Endothelial cell (in vitro differentiated cells): ENCODE measurements around the gene APOL5. TPM values are rescaled to one million over a fixed set of nuclear protein-coding genes. Genes with fewer than 3 reads are reported as not detected.

Experiments
- DNase-seq: peaks from one replicate; pipeline ENCODE4 v3.0.0; 2021; ENCODE audit warnings: low spot score
- H3K27ac Mint-ChIP-seq: one replicate; pipeline ENCODE4 v1.8.0; 2021; ENCODE audit warnings: mixed read lengths, inconsistent platforms; ENCODE audit not compliant: unreplicated experiment
- H3K27me3 Mint-ChIP-seq: one replicate; pipeline ENCODE4 v1.8.0; 2021; ENCODE audit warnings: mild to moderate bottlenecking, moderate library complexity, mixed read lengths, inconsistent platforms; ENCODE audit not compliant: unreplicated experiment
- H3K36me3 Mint-ChIP-seq: one replicate; pipeline ENCODE4 v1.8.0; 2021; ENCODE audit warnings: mild to moderate bottlenecking, low read depth, mixed read lengths, inconsistent platforms; ENCODE audit not compliant: unreplicated experiment
- H3K4me1 Mint-ChIP-seq: one replicate; pipeline ENCODE4 v1.8.0; 2021; ENCODE audit warnings: mild to moderate bottlenecking, mixed read lengths, inconsistent platforms; ENCODE audit not compliant: unreplicated experiment
- H3K4me3 Mint-ChIP-seq: one replicate; pipeline ENCODE4 v1.8.0; 2021; ENCODE audit warnings: mild to moderate bottlenecking, mixed read lengths, inconsistent platforms; ENCODE audit not compliant: unreplicated experiment
- H3K9me3 Mint-ChIP-seq: one replicate; pipeline ENCODE4 v1.8.0; 2021; ENCODE audit warnings: mixed read lengths, inconsistent platforms; ENCODE audit not compliant: unreplicated experiment
- total RNA-seq: library from RNA; stranded (reverse); fragmentation: NEBNext Ultra II Directional; extraction: Animal tissue kit (Norgen Biotek cat#: 25700); gene quantifications from one replicate; pipeline ENCODE4 v1.2.1, GENCODE V29; 2021; ENCODE audit not compliant: unreplicated experiment
- TF ChIP-seq, protein P1 (sequence below): fragments of 200-600 bp; sonication (generic); IDR thresholded peaks from one replicate; pipeline ENCODE4 v1.5.0; 2021; ENCODE audit warnings: antibody characterized with exemption; ENCODE audit not compliant: unreplicated experiment

Gene APOL5
- total RNA-seq, 1 donor from 2014 or later, result not detected

DNA sequence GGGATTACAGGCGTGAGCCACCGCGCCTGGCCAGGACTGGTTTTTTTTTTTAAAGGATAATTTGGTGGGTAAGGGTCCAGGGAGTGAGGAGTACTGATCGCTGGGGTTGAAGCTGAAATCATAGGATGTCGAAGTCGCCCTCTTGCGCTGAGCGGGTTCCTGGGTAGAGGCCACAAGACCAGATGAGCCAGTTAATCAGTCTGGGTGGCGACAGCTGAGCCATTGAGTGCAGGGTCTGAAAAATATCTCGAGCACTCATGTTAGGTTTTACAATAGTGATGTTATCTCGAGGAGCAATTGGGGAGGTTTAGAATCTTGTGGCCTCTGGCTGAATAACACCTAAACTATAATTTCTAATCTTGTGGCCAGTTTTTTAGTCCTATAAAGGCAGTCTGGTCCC, 7.8 kb downstream of the APOL5 start:
- TF ChIP-seq, protein P1, sequence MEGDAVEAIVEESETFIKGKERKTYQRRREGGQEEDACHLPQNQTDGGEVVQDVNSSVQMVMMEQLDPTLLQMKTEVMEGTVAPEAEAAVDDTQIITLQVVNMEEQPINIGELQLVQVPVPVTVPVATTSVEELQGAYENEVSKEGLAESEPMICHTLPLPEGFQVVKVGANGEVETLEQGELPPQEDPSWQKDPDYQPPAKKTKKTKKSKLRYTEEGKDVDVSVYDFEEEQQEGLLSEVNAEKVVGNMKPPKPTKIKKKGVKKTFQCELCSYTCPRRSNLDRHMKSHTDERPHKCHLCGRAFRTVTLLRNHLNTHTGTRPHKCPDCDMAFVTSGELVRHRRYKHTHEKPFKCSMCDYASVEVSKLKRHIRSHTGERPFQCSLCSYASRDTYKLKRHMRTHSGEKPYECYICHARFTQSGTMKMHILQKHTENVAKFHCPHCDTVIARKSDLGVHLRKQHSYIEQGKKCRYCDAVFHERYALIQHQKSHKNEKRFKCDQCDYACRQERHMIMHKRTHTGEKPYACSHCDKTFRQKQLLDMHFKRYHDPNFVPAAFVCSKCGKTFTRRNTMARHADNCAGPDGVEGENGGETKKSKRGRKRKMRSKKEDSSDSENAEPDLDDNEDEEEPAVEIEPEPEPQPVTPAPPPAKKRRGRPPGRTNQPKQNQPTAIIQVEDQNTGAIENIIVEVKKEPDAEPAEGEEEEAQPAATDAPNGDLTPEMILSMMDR, result no peak
- Mint-ChIP-seq H3K27ac (no peak overlapping the region), H3K4me1 (no peaks in the 10 kb centered on the region), H3K36me3 (no peaks in the 10 kb centered on the region), H3K4me3 (no peak overlapping the region), H3K27me3 (peaks cover 6% of the 10 kb centered on the region), H3K9me3 (no peaks in the 10 kb centered on the region)
- DNase-seq, result no peak

DNA sequence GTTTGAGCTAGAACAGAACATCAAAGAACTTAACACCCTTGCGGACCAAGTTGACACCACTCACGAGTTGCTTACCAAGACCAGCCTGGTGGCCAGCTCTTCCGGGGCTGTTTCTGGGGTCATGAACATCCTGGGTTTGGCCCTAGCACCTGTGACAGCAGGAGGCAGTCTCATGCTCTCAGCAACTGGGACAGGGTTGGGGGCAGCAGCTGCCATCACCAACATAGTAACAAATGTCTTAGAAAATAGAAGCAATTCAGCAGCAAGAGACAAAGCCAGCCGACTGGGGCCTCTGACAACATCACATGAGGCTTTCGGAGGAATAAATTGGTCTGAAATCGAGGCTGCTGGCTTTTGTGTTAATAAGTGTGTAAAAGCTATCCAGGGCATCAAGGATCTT, 8.7 kb downstream of the APOL5 start:
- no peak for DNase-seq
- no peak overlapping the region for H3K27ac Mint-ChIP-seq
- H3K4me1 Mint-ChIP-seq, result no peaks in the 10 kb centered on the region
- TF ChIP-seq, protein P1, result no peak
- H3K4me3 Mint-ChIP-seq, result no peak overlapping the region
- no peaks in the 10 kb centered on the region for H3K9me3 Mint-ChIP-seq
- no peaks in the 10 kb centered on the region for H3K36me3 Mint-ChIP-seq
- H3K27me3 Mint-ChIP-seq, result peaks cover 11% of the 10 kb centered on the region

DNA sequence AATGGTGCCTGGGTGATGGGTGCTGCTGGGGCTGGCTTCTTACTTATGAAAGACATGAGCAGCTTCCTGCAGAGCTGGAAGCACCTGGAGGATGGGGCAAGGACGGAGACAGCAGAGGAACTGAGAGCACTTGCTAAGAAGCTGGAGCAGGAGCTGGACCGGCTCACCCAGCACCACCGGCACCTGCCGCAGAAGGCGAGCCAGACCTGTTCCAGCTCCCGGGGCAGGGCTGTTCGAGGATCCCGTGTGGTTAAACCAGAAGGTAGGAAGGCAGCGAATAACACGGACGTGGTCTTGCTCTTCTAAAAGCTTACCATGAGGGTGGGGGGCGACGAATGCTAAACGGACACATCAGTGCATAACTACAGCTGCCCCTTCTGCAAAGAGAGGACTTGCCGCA, 9.3 kb downstream of the APOL5 start:
- Mint-ChIP-seq H3K27me3 (peaks cover 8% of the 10 kb centered on the region), H3K4me3 (no peak overlapping the region), H3K36me3 (no peaks in the 10 kb centered on the region), H3K9me3 (no peaks in the 10 kb centered on the region), H3K27ac (no peak overlapping the region), H3K4me1 (no peaks in the 10 kb centered on the region)
- TF ChIP-seq, protein P1, result no peak
- no peak for DNase-seq

DNA sequence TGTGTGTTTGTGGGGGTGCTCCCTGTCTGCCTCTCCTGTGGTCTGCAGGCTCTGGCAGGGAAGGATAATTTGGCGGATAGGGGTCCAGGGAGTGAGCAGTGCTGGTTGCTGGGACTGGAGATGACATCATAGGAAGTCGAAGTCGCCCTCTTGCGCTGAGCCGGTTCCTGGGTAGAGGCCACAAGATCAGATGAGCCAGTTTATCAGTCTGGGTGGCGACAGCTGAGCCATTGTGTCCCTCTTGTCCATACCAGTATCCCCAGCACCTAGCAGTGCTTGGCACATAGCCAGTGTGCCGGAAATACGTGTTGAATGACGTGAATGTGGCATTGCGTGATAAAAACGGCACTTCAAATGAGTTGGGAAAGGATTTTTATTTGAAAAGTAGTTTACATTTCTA, 9.8 kb downstream of the APOL5 start:
- TF ChIP-seq, protein P1, result no peak
- Mint-ChIP-seq H3K36me3 (peaks cover 5% of the 10 kb centered on the region), H3K27ac (no peak overlapping the region), H3K9me3 (no peaks in the 10 kb centered on the region), H3K4me3 (no peak overlapping the region), H3K4me1 (no peaks in the 10 kb centered on the region), H3K27me3 (peaks cover 7% of the 10 kb centered on the region)
- no peak for DNase-seq

DNA sequence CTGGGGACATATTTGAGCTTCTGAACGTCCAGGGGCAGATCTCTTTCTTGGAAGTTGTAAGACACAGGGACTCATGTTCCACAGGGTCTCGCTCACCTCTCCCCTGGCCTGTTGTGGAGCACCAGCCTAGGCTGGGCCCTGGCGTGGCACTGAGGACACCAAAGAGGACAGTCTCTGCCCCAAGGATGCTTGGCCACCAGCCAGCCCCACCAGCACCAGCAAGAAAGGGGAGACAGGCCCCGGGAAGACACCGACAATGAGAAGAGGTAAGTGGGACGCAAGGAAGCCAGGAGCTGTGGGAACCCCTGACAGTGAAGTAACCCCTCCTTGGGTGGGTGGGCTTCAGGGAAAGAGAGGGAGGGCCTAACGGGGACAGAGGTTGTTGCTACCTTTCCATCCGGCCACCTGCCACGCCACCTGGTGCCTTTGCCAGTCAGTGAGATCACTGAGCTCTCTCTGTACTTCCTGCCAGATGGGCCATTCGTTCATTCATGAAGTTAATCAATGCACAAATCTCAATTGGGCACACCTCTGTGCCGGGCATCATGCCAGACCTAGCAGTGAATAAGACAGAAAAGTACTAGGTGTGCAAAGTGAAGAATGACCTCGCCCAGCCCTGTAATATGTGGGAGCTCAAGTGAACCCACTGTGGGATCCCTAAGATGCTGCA, 11.1 kb downstream of the APOL5 start:
- Mint-ChIP-seq H3K27ac (no peak overlapping the region), H3K36me3 (peaks cover 5% of the 10 kb centered on the region), H3K4me1 (no peaks in the 10 kb centered on the region), H3K4me3 (no peak overlapping the region), H3K9me3 (no peaks in the 10 kb centered on the region), H3K27me3 (peaks cover 9% of the 10 kb centered on the region)
- DNase-seq, result no peak
- TF ChIP-seq, protein P1, result no peak
